H9 (cell line): ENCODE results near the gene TEX10. TPM values are rescaled to one million over a fixed set of nuclear protein-coding genes. Genes with fewer than 3 reads are reported as not detected.

Experiments used
- DNase-seq: peaks from one replicate; pipeline ENCODE4 v3.0.0-alpha.2; 2017
- H2AFZ ChIP-seq: one replicate; pipeline ENCODE4 v1.6.1; 2013; ENCODE audit warnings: mild to moderate bottlenecking, low read length, control low read depth, moderate library complexity
- H2AK5ac ChIP-seq: 2 replicates; pipeline ENCODE4 v1.6.1; 2013; ENCODE audit warnings: low read length, control low read depth, mixed read lengths; ENCODE audit not compliant: insufficient read length
- H2BK120ac ChIP-seq: one replicate; pipeline ENCODE4 v1.6.1; 2013; ENCODE audit warnings: low read depth, mild to moderate bottlenecking, low read length, control low read depth, inconsistent platforms; ENCODE audit not compliant: poor library complexity, severe bottlenecking
- H2BK12ac ChIP-seq: 2 replicates; pipeline ENCODE4 v1.6.1; 2013; ENCODE audit warnings: low read length, control low read depth, mixed read lengths, low read depth; ENCODE audit not compliant: insufficient read length
- H2BK15ac ChIP-seq: 2 replicates; pipeline ENCODE4 v1.6.1; 2013; ENCODE audit warnings: low read depth, low read length, control low read depth
- H2BK20ac ChIP-seq: one replicate; pipeline ENCODE4 v1.6.1; 2013; ENCODE audit warnings: low read depth, mild to moderate bottlenecking, low read length, control low read depth, inconsistent platforms; ENCODE audit not compliant: poor library complexity, severe bottlenecking
- H2BK5ac ChIP-seq: 2 replicates; pipeline ENCODE4 v1.6.1; 2013; ENCODE audit warnings: low read length, control low read depth, mixed read lengths; ENCODE audit not compliant: insufficient read length
- H3K14ac ChIP-seq: 2 replicates; pipeline ENCODE4 v1.6.1; 2013; ENCODE audit warnings: low read length, control low read depth; ENCODE audit not compliant: insufficient read depth
- H3K18ac ChIP-seq: 2 replicates; pipeline ENCODE4 v1.6.1; 2013; ENCODE audit warnings: low read depth, mild to moderate bottlenecking, mixed read lengths, low read length, control low read depth; ENCODE audit not compliant: insufficient read length
- H3K23ac ChIP-seq: 2 replicates; pipeline ENCODE4 v1.6.1; 2013; ENCODE audit warnings: low read length, control low read depth, mixed read lengths, low read depth; ENCODE audit not compliant: insufficient read length
- H3K23me2 ChIP-seq: 2 replicates; pipeline ENCODE4 v1.6.1; 2013; ENCODE audit warnings: low read depth, mild to moderate bottlenecking, mixed read lengths, low read length, control low read depth; ENCODE audit not compliant: insufficient read length, poor library complexity, severe bottlenecking
- H3K27ac ChIP-seq: 2 replicates; pipeline ENCODE4 v1.5.1; 2013; ENCODE audit warnings: low read length, control low read depth, mixed read lengths, low read depth; ENCODE audit not compliant: insufficient read length
- H3K27me3 ChIP-seq: 2 replicates; pipeline ENCODE4 v1.6.1; 2013; ENCODE audit warnings: low read length, control low read depth, inconsistent platforms; ENCODE audit not compliant: insufficient read depth
- H3K4ac ChIP-seq: 2 replicates; pipeline ENCODE4 v1.6.1; 2013; ENCODE audit warnings: low read depth, mild to moderate bottlenecking, control low read depth, inconsistent platforms, low read length, moderate library complexity
- H3K4me1 ChIP-seq: 2 replicates; pipeline ENCODE4 v1.6.1; 2013; ENCODE audit warnings: low read length, control low read depth, inconsistent platforms; ENCODE audit not compliant: insufficient read depth
- H3K4me2 ChIP-seq: 2 replicates; pipeline ENCODE4 v1.6.1; 2013; ENCODE audit warnings: low read length, control low read depth, mixed read lengths; ENCODE audit not compliant: insufficient read length, insufficient read depth
- H3K56ac ChIP-seq: 2 replicates; pipeline ENCODE4 v1.6.1; 2013; ENCODE audit warnings: low read depth, mild to moderate bottlenecking, mixed read lengths, low read length, control low read depth; ENCODE audit not compliant: insufficient read length
- H3K79me1 ChIP-seq: 2 replicates; pipeline ENCODE4 v1.6.1; 2013; ENCODE audit warnings: low read depth, mild to moderate bottlenecking, moderate library complexity, low read length, control low read depth, inconsistent platforms; ENCODE audit not compliant: insufficient read depth, poor library complexity, severe bottlenecking
- H3K79me2 ChIP-seq: 2 replicates; pipeline ENCODE4 v1.6.1; 2013; ENCODE audit warnings: low read length, control low read depth, inconsistent platforms; ENCODE audit not compliant: insufficient read depth
- H3K9ac ChIP-seq: 2 replicates; pipeline ENCODE4 v1.6.1; 2013; ENCODE audit warnings: low read length, control low read depth, mixed read lengths; ENCODE audit not compliant: insufficient read length; ENCODE audit errors: extremely low read depth
- H3K9me3 ChIP-seq: one replicate; pipeline ENCODE4 v1.6.1; 2013; ENCODE audit warnings: low read depth, low read length, inconsistent platforms; ENCODE audit not compliant: control insufficient read depth
- H3T11ph ChIP-seq: one replicate; pipeline ENCODE4 v1.6.1; 2013; ENCODE audit warnings: mild to moderate bottlenecking, low read length, control low read depth, inconsistent platforms
- H4K20me1 ChIP-seq: one replicate; pipeline ENCODE4 v1.6.1; 2013; ENCODE audit not compliant: control insufficient read depth, insufficient read length, insufficient read depth
- H4K5ac ChIP-seq: 2 replicates; pipeline ENCODE4 v1.6.1; 2013; ENCODE audit warnings: low read depth, mild to moderate bottlenecking, mixed read lengths, low read length, control low read depth; ENCODE audit not compliant: insufficient read length
- H4K8ac ChIP-seq: replicated peaks from 2 replicates; pipeline ENCODE4 v1.6.1; 2013; ENCODE audit warnings: low read length, control low read depth, mixed read lengths, low read depth; ENCODE audit not compliant: insufficient read length
- H4K91ac ChIP-seq: 2 replicates; pipeline ENCODE4 v1.6.1; 2013; ENCODE audit warnings: low read depth, mild to moderate bottlenecking, moderate library complexity, mixed read lengths, low read length, control low read depth; ENCODE audit not compliant: insufficient read length
- H3K27ac Mint-ChIP-seq, 3 experiments: 2 replicates in 2 of 3; 3 replicates in 1 of 3; pipeline ENCODE4 v1.8.0; 2020 to 2021; ENCODE audit warnings: mixed read lengths in 3 of 3, mild to moderate bottlenecking in 1 of 3, moderate library complexity in 1 of 3
- H3K27me3 Mint-ChIP-seq: 2 replicates; pipeline ENCODE4 v1.8.0; 2021; ENCODE audit warnings: low read depth, mild to moderate bottlenecking, moderate library complexity, mixed read lengths
- H3K36me3 Mint-ChIP-seq, 3 experiments: 2 replicates in 2 of 3; 3 replicates in 1 of 3; pipeline ENCODE4 v1.8.0; 2020 to 2021; ENCODE audit warnings: low read depth in 3 of 3, mixed read lengths in 3 of 3; ENCODE audit not compliant: insufficient read depth in 1 of 3
- H3K4me1 Mint-ChIP-seq, 2 experiments: 2 replicates each; pipeline ENCODE4 v1.8.0; 2020; ENCODE audit warnings: mixed read lengths in 2 of 2
- H3K4me3 Mint-ChIP-seq, 2 experiments: 2 replicates in 1 of 2; 3 replicates in 1 of 2; pipeline ENCODE4 v1.8.0; 2020 to 2021; ENCODE audit warnings: mild to moderate bottlenecking in 2 of 2, mixed read lengths in 2 of 2, moderate library complexity in 1 of 2
- H3K9me3 Mint-ChIP-seq, 2 experiments: 2 replicates in 1 of 2; 3 replicates in 1 of 2; pipeline ENCODE4 v1.8.0; 2020; ENCODE audit warnings: mild to moderate bottlenecking in 2 of 2, mixed read lengths in 2 of 2, moderate library complexity in 1 of 2
- CTCF ChIP-seq: fragments of 200-600 bp; sonication (generic); conservative IDR thresholded peaks from 3 replicates; pipeline ENCODE4 v1.8.0; 2021; ENCODE audit warnings: antibody characterized with exemption, mild to moderate bottlenecking
- WGBS: extraction: QIAGEN DNeasy Blood & Tissue Kit; methylation state at CpG from one replicate; pipeline ENCODE4 v1.1.7; 2013; ENCODE audit warnings: missing lambda C conversion rate, low lambda C conversion rate, mixed read lengths; ENCODE audit not compliant: insufficient read length; ENCODE audit errors: extremely low coverage; 5-methylcytosine and 5-hydroxymethylcytosine counted together
- total RNA-seq: library from RNA; stranded (reverse); gene quantifications from 2 replicates; pipeline ENCODE4 v1.2.1, GENCODE V29; 2021

The TEX10 gene
- total RNA-seq, 1 experiment from 2014 or later = 70.8 TPM

GRCh38 chr9:100281066-100281465 lies 71.7 kb downstream of the TEX10 start:
- H2BK15ac ChIP-seq = no peak overlapping the region
- H3K23me2 ChIP-seq = no peaks in the 10 kb centered on the region
- H3K4ac ChIP-seq = no peak overlapping the region
- no peak overlapping the region for H4K8ac ChIP-seq
- H4K91ac ChIP-seq = no peak overlapping the region
- H3K56ac ChIP-seq = no peak overlapping the region
- no peaks in the 10 kb centered on the region for H3K27me3 Mint-ChIP-seq
- no peak overlapping the region for H2AFZ ChIP-seq
- H3K36me3 Mint-ChIP-seq = peaks cover 13 to 18% (median 16%) of the 10 kb centered on the region in 3 experiments
- H3K79me1 ChIP-seq = no peaks in the 10 kb centered on the region
- H3K79me2 ChIP-seq = no peaks in the 10 kb centered on the region
- H2BK5ac ChIP-seq = no peak overlapping the region
- H3K4me2 ChIP-seq = no peak overlapping the region
- no CpG with 5 or more reads among the region's 2 CpGs for WGBS
- H3K4me1 ChIP-seq = no peaks in the 10 kb centered on the region
- no peak overlapping the region for H2BK20ac ChIP-seq
- DNase-seq = no peak
- H3K4me3 Mint-ChIP-seq = no peak overlapping the region
- no peak for TF ChIP-seq CTCF
- H3K18ac ChIP-seq = no peak overlapping the region
- H3K23ac ChIP-seq = no peak overlapping the region
- H3T11ph ChIP-seq = no peak overlapping the region
- H3K27me3 ChIP-seq = no peaks in the 10 kb centered on the region
- H3K27ac Mint-ChIP-seq = no peak overlapping the region; a peak in 1 of 7 replicates
- H2AK5ac ChIP-seq = no peak overlapping the region
- H3K9me3 ChIP-seq = no peaks in the 10 kb centered on the region
- no peak overlapping the region for H3K27ac ChIP-seq
- no peak overlapping the region for H4K5ac ChIP-seq
- H3K14ac ChIP-seq = no peak overlapping the region
- peaks cover 4 to 6% of the 10 kb centered on the region in 2 experiments; a peak in 1 of 5 replicates for H3K9me3 Mint-ChIP-seq
- no peaks in the 10 kb centered on the region for H3K4me1 Mint-ChIP-seq
- H2BK120ac ChIP-seq = no peak overlapping the region
- no peaks in the 10 kb centered on the region for H4K20me1 ChIP-seq
- no peak overlapping the region for H2BK12ac ChIP-seq
- H3K9ac ChIP-seq = no peak overlapping the region
